Hippocampal formation (tissue), 2 donors: ENCODE measurements around the gene SMARCB1.

Experiments
- DNase-seq, 2 donors: peaks; one replicate each; lab custom pipeline; 2025; lab: John Stamatoyannopoulos, UW

Gene SMARCB1

DNA sequence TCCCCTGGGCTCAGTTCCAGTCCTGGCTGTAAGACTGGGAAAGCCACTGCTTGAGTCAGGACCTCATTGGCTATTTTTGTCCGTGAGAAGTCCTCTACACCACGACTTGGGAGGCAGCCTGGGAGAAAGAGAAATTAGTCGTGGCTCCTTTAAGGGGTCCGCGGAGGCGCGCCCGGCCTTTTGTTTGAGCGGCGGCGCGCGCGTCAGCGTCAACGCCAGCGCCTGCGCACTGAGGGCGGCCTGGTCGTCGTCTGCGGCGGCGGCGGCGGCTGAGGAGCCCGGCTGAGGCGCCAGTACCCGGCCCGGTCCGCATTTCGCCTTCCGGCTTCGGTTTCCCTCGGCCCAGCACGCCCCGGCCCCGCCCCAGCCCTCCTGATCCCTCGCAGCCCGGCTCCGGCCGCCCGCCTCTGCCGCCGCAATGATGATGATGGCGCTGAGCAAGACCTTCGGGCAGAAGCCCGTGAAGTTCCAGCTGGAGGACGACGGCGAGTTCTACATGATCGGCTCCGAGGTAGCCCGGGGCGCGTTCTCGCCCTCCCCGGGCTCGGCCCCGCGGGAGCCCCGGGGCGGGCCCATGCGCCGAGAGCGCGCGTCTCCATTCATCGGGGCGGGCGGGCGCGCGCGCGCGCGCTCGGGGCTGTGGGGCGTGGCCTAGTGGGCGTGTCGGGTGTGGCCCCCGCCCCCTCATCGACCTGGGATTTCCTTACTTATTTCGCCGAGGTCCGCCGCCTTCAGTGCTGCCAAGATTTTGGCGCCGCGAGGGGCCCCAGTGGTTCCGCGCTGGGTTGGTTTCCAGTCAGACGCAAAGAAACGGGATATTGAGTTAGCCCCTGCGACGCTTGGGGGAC lies at the start of gene SMARCB1:
Gene SMARCB1 (plus strand): TSS at position 215 of the 848 bp plus-strand sequence. CDS start 204 bp downstream, at position 419.
- peak; percentile 67 to 76 for DNase-seq

DNA sequence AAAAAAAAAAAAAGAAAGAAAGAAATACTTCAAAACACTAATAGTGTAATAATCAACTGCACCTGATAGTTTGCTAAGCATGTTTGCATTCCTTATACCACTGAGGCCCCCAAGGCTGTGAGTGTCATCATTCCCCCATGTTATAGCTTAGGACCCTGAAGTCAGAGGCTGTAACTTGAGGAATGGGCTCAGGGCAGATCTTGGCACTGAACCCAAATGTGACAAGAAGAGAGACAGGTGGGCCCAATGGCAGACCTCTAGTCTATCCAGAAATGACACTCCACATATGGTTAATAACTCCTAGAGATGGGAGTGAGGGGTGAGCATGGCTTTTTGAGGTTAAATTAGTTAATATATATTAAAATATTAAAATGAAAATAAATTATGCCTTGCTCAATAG lies 49.1 kb upstream of the SMARCB1 start:
- DNase-seq = no peak

DNA sequence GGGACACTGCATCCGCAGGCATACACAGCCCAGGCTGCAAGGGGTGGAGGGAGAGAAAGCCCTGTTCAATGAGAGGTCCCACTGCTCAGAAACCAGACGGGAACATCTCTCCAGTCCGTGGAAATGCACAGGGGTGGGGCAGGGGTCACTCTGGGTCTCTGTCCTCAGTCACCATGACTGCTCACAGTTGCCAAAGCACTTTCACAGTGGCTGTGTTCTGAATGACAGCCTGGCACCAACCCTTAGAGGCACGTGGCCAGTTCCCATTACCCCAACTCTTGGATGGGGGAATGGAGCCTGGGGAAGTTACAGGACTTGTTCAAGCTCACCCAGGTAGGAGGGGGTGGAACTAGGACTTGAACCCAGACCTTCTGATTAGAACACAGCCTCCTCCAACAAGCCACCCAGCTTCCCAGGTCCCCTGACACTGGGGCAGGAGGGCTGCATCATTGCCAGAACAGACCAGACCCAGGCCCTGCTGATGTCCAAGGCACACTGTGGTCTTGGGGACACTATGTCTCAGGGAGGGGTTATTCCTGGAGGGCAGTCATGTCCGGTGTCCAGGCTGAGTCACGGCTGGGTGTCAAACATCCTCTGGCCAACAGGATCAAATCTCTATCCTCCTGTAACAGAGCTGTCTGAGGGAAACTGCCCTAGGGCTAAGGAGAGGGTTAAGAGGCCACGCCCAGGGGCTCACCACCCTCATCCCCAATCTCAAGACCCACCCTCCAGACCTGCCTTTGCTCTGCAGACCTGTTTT lies 44.1 kb upstream of the SMARCB1 start:
- no peak for DNase-seq

DNA sequence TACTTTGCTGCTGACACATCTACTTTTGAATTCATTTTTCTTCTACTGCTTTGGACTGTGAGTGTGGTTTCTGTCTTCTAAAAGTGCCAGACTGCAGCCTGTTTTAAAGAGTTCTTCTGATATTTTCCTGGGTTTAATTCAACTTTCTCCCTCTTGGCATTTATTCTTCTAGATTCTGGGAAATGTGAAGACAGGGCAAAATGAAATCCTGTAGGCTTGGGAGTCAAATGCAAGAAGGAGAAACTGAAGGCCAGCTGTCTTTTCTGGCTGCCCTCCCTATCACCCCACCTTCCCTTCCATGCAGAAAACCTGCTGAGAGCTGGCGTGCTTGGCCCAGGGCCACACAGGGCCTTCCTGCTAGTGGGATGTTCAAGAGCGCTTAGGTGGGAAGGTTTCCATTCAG lies 43.5 kb upstream of the SMARCB1 start:
- peak in 1 of 2 donors; percentile 52 for DNase-seq

DNA sequence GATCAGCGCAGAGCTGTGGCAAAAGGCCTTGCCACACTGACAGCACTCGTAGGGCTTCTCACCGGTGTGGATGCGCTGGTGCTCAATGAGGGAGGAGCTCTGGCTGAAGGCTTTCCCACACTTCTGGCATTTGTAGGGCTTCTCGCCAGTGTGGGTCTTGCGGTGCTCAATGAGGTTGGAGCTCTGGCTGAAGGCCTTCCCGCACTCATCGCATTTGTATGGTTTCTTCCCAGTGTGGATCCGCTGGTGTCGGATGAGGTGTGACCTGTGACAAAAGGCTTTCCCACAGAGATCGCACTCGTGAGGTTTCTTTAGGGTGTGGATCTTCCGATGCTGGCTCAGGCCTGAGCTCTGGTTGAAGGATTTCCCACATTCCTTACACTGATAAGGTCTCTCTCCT lies 42.8 kb upstream of the SMARCB1 start:
- DNase-seq = no peak

- no peak for DNase-seq
Observed at GRCh38 chr22:23744485-23744884, 42.3 kb upstream of the SMARCB1 start.

DNA sequence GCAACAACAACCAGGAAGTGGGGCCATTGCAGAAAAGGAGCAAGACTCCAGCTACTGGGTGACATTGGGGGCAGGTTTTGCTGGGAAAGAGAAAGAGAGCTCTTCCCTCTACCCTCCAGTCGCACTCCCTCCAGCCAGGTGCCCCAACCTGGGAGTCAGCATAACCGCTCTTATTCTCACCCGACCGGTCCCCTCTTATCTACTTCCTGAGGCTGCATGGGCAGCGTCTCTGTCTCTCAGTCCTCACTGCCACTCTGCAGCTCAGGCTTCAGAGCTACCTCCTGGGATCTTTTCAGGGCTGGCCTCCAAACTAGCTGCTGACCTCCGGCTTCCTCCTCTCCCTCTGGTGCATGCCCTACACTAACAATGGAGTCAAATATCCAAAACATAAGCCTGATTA lies 41.0 kb upstream of the SMARCB1 start:
- no peak for DNase-seq

DNA sequence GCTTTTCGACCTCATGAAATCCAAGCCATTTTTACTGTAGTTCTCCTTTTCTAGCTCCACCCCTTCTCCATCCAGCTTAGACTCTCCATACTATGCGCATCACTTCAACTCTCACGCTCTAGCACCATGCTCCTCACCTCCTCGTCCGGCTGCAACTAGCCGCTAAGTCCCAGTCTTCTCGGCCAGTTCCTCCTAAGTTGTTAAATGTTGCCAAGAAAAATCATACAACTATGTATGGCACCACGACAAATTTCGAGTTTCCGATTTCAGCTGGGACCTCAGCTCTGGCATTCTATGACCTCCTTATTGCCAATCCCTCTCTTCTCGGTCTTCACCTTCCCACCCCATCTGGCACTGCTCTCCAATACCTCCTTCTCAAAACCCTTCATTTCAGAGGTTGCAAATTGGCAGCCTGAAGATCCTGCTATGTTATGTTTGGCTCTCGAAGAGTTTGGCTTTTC lies 36.9 kb upstream of the SMARCB1 start:
- DNase-seq = no peak

GRCh38 chr22:23750367-23750713 lies 36.4 kb upstream of the SMARCB1 start:
- no peak for DNase-seq

- peak; percentile 58 to 76 for DNase-seq
Observed at GRCh38 chr22:23750714-23751440, 35.9 kb upstream of the SMARCB1 start, which contains the start of gene ZNF70. TSS of gene ZNF70 (minus strand) at chr22:23751112. CDS start at chr22:23745140, 5,972 bp downstream.

GRCh38 chr22:23751441-23751996 lies 35.2 kb upstream of the SMARCB1 start:
- no peak for DNase-seq

DNA sequence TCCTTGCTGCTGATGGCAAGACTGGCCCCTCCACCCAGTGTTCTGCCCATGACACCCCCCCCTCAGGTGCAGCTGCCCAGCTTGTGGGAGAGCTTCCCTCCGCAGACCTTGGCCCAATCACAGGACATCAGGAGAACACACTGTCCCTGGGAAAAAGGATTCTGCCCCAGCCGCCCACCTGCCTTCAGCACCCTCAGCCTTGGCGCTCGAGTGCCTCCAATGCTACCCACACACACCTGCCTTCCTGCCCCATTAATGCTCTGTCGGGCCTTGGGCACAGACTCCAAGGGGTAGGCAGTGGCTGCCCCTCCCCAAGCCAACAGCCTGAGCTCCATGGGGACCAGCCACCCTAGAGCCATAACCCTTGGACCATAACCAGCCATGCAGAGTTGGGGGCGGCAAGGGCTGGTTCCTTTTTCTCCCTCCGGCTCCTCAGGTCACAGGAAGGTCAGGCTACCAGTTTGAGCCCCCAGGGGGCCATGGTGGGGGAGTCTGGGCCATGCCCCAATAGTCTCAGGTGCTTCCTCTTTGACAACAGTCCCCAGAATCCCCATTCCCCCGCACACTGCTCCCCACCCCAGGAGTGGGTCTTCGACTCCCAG lies 34.6 kb upstream of the SMARCB1 start:
- no peak for DNase-seq

- no peak for DNase-seq
Observed at GRCh38 chr22:23752750-23753149, 34.0 kb upstream of the SMARCB1 start.

DNA sequence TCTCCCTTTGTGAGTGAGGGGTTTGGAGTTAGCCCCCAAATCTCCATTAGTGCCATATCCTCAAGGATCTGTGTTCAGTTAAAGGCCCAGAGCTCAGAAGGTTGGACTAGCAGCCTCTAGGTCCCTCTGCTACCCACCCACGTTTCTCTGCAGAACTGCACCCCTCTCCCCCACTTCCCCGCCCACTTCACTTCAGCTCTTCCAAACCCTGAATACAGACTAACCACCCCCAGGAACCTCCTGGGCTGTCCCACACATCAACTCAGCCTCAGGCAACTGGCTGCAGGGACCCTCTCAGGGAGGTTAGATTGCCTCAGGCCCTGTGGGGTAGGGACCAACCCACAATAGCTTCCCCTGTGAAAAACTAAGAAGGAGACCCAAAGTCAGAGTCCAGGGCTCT lies 33.4 kb upstream of the SMARCB1 start:
- no peak for DNase-seq

- no peak for DNase-seq
Observed at GRCh38 chr22:23754220-23754919, 32.4 kb upstream of the SMARCB1 start, which contains the start of gene VPREB3. TSS of gene VPREB3 (minus strand) at chr22:23754425. CDS start at chr22:23754363, 62 bp downstream.

DNA sequence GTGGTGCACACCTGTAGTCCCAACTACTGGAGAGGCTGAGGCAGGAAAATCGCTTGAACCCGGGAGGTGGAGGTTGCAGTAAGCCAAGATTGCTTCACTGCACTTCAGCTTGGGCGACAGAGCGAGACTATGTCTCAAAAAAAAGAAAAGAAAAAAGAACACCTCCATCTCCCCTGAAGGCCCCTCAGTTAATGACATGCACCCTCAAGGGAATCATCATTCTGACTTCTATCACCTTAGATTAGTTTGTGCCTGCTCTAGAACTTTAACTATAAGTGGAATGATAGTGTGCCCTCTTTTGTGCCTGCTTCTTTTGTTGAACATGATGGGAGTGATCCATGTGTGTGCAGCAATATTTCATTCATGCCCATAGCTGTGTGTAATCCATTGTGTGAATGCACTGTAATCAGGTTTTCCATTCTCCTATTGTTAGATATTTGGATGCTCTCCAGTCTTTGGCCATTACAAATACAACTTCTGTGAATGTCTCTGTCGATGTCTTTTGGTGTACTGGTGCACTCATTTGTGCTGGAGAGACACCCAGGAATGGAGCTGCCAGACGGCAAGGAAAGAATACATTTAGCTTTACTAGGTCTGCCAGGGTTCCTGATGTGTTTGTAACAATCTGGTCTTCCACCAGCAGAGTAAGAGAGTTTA lies 31.7 kb upstream of the SMARCB1 start:
- peak; percentile 9 to 75 for DNase-seq

DNA sequence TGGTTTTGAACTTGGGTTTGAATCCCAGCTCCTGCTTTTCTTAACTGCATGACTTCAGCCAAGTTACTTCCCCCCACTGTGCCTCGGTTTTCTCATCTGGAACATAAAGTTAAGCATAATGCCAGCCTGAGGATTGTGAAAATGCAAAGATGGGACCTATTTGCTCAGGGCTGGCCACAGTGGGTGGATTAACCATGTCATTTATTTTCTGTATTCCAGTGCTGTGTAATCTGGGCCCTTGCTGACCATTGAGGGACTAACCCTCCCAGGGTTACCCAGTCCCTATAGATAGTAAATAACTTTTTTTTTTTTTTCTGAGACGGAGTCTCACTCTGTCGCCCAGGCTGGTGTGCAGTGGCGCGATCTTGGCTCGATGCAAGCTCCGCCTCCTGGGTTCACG lies 31.1 kb upstream of the SMARCB1 start:
- no peak for DNase-seq

DNA sequence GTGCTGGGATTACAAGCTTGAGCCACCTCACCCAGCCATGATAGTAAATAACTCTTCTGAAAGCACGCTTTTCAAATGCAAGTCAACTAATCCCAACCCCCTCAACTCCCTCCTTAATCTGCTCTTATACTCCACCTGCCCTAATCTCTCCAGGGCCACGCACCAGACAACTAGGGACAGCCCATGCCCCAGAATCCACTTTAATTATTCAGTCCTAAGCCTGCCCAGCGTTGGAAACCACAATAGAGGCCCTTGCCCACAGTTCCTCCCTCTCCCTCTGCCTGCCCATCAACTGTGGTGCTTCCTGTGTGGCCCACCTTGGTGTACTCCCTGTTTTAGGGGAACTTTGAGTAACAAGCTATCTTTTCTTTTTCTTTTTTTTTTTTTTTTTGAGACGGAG lies 29.9 kb upstream of the SMARCB1 start:
- no peak for DNase-seq

DNA sequence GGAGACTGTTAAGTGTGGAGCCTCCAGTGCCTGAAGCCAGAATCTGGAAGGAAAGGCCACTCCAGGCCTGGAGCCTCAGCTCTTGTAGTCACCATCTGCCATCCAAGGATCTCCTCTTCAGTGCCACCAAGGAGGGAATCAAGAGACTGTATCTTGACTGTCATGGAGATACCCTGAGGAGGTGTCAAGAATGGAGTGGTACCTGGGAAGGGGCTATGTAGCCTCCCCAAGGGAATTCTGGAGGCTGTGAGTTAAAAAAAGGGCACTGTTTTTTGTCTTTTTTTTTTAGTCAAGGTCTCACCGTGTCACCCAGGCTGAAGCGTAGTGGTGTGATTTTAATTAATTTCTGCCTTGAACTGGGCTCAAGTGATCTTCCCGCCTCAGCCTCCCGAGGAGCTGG lies 27.2 kb upstream of the SMARCB1 start:
- no peak for DNase-seq

- no peak for DNase-seq
Observed at GRCh38 chr22:23760056-23760455, 26.7 kb upstream of the SMARCB1 start.
